Stomach smooth muscle (tissue), 2 donors: ENCODE data around the gene SLC22A23.

Experiments
- H3K27ac ChIP-seq: one replicate; pipeline ENCODE4 v1.7.0; 2013; ENCODE audit warnings: mild to moderate bottlenecking, low read length, inconsistent platforms
- H3K27me3 ChIP-seq, 2 donors: one replicate each; pipeline ENCODE4 v1.7.0; 2013; ENCODE audit warnings: low read length in 2 of 2; ENCODE audit not compliant: insufficient read depth in 2 of 2, control insufficient read depth in 1 of 2
- H3K36me3 ChIP-seq, 2 donors: one replicate each; pipeline ENCODE4 v1.7.0; 2013; ENCODE audit warnings: low read length in 2 of 2; ENCODE audit not compliant: control insufficient read depth in 2 of 2, insufficient read depth in 2 of 2
- H3K4me1 ChIP-seq: one replicate; pipeline ENCODE4 v1.7.0; 2013; ENCODE audit warnings: low read length; ENCODE audit not compliant: control insufficient read depth, insufficient read depth
- H3K4me3 ChIP-seq, 2 donors: one replicate each; pipeline ENCODE4 v1.7.0; 2013; ENCODE audit warnings: low read length in 2 of 2
- H3K9ac ChIP-seq, 2 donors: one replicate each; pipeline ENCODE4 v1.7.0; 2013; ENCODE audit warnings: low read length in 2 of 2, mild to moderate bottlenecking in 1 of 2
- H3K9me3 ChIP-seq, 2 donors: one replicate each; pipeline ENCODE4 v1.7.0; 2013; ENCODE audit warnings: low read length in 2 of 2; ENCODE audit not compliant: control insufficient read depth in 2 of 2
- donor health status: healthy.
- donor health status: Pancreatic carcinoma.

The SLC22A23 gene

GRCh38 chr6:3314176-3314575 lies 142.7 kb downstream of the SLC22A23 start:
- Histone ChIP-seq H3K36me3 (no peaks in the 10 kb centered on the region), H3K27ac (no peak overlapping the region), H3K9ac (no peak overlapping the region), H3K9me3 (no peaks in the 10 kb centered on the region), H3K27me3 (no peaks in the 10 kb centered on the region), H3K4me1 (no peaks in the 10 kb centered on the region), H3K4me3 (no peak overlapping the region)

GRCh38 chr6:3312604-3313231 lies 144.1 kb downstream of the SLC22A23 start:
- Histone ChIP-seq H3K27me3 (no peaks in the 10 kb centered on the region), H3K9ac (no peak overlapping the region), H3K4me1 (no peaks in the 10 kb centered on the region), H3K9me3 (no peaks in the 10 kb centered on the region), H3K4me3 (no peak overlapping the region), H3K36me3 (no peaks in the 10 kb centered on the region), H3K27ac (no peak overlapping the region)

DNA sequence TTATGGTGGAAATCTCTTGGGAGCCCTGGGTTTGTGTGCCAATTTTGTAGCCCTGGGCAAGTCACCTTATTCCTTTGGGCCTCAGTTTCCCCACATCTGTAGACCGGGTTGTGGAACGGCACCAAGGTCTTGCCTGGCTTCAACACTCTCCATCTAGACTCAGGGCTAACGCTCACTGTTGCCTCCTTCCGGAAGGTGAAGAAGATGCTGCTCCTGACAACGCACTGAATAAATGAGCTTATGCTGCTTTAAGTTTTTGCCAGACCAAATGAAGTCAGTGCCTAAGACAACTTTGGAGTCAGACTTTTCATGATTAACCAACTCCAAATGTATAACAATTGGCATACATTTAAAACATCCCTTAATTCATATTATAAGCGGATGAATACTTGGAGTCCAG lies 145.0 kb downstream of the SLC22A23 start:
- Histone ChIP-seq H3K9ac (no peak overlapping the region), H3K4me1 (no peaks in the 10 kb centered on the region), H3K27ac (no peak overlapping the region), H3K36me3 (no peaks in the 10 kb centered on the region), H3K9me3 (no peaks in the 10 kb centered on the region), H3K4me3 (no peak overlapping the region), H3K27me3 (no peaks in the 10 kb centered on the region)

- Histone ChIP-seq H3K27ac (no peak overlapping the region), H3K9me3 (no peaks in the 10 kb centered on the region), H3K27me3 (no peaks in the 10 kb centered on the region), H3K4me3 (no peak overlapping the region), H3K9ac (no peak overlapping the region), H3K4me1 (no peaks in the 10 kb centered on the region), H3K36me3 (no peaks in the 10 kb centered on the region)
Measured at GRCh38 chr6:3310703-3311102, 146.1 kb downstream of the SLC22A23 start.

DNA sequence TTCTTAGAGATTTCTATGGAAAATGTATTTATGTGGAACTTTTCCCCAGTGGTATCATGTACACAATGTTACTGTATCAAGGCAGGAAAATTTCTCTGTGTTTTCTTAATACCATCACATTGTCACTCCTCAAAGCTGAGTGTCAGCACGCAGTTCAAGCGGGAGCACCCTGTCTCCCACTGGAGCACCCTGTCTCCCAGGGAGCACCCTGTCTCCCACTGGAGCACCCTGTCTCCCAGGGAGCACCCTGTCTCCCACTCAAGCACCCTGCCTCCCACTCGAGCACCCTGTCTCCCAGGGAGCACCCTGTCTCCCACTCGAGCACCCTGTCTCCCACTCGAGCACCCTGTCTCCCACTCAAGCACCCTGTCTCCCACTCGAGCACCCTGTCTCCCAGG lies 146.8 kb downstream of the SLC22A23 start:
- no peaks in the 10 kb centered on the region for H3K36me3 ChIP-seq
- no peak overlapping the region for H3K4me3 ChIP-seq
- no peaks in the 10 kb centered on the region for H3K9me3 ChIP-seq
- no peak overlapping the region for H3K27ac ChIP-seq
- H3K4me1 ChIP-seq: no peaks in the 10 kb centered on the region
- H3K9ac ChIP-seq: no peak overlapping the region
- no peaks in the 10 kb centered on the region for H3K27me3 ChIP-seq

GRCh38 chr6:3309391-3310050 lies 147.3 kb downstream of the SLC22A23 start:
- no peak overlapping the region for H3K4me3 ChIP-seq
- H3K9me3 ChIP-seq: no peaks in the 10 kb centered on the region
- no peak overlapping the region for H3K9ac ChIP-seq
- no peaks in the 10 kb centered on the region for H3K36me3 ChIP-seq
- H3K4me1 ChIP-seq: no peaks in the 10 kb centered on the region
- no peak overlapping the region for H3K27ac ChIP-seq
- no peaks in the 10 kb centered on the region for H3K27me3 ChIP-seq

DNA sequence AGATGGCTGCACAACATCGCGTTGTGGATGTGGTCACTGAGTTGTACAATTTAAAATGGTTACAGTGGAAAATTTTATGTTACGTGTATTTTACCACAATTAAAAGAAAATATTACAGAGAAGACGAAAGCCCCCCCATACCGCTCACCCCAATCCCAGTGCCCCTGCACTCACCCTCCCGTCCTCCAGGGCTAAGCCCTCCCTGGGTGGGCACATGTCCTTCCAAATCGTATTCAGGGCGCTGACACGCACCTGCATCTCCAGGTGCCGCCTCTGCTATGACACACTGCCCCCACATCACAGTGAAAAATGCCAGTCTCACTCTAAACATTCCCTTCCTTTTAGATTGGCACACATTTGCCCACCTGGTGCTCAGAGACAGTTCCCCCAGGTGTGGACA lies 148.7 kb downstream of the SLC22A23 start:
- H3K27ac ChIP-seq: no peak overlapping the region
- no peaks in the 10 kb centered on the region for H3K4me1 ChIP-seq
- no peak overlapping the region for H3K9ac ChIP-seq
- no peaks in the 10 kb centered on the region for H3K27me3 ChIP-seq
- H3K4me3 ChIP-seq: no peak overlapping the region
- no peaks in the 10 kb centered on the region for H3K36me3 ChIP-seq
- no peaks in the 10 kb centered on the region for H3K9me3 ChIP-seq

- H3K36me3 ChIP-seq: no peaks in the 10 kb centered on the region
- H3K27me3 ChIP-seq: no peaks in the 10 kb centered on the region
- H3K9me3 ChIP-seq: no peaks in the 10 kb centered on the region
Measured at GRCh38 chr6:3307436-3307835, 149.4 kb downstream of the SLC22A23 start.

DNA sequence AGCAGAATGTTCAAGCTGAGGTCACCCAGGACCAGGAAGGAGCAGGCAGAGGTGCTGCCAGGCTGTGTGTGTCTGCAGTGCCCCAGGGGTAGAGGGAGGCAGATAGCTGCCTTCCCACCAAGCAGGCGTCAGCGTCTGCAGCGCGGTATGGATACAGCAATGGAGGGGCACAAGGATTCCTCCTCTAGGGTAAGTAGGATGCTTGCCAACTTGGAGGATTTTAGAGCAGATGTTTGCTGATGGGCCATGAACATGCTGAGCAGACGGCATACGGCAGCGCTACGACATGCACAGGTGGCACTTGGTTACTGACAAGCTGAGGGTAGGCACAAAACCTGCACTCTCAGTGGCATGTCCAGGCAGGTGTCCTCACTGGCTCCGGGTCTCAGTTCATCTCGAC lies 150.0 kb downstream of the SLC22A23 start:
- no peaks in the 10 kb centered on the region for H3K36me3 ChIP-seq
- H3K27ac ChIP-seq: no peak overlapping the region
- H3K9ac ChIP-seq: no peak overlapping the region
- H3K27me3 ChIP-seq: no peaks in the 10 kb centered on the region
- H3K4me1 ChIP-seq: no peaks in the 10 kb centered on the region
- H3K4me3 ChIP-seq: no peak overlapping the region
- no peaks in the 10 kb centered on the region for H3K9me3 ChIP-seq

More at GRCh38 chr6:3307436-3307835, 149.4 kb downstream of the SLC22A23 start:
- H3K4me1 ChIP-seq: no peaks in the 10 kb centered on the region
- H3K4me3 ChIP-seq: no peak overlapping the region
- no peak overlapping the region for H3K27ac ChIP-seq
- no peak overlapping the region for H3K9ac ChIP-seq

DNA sequence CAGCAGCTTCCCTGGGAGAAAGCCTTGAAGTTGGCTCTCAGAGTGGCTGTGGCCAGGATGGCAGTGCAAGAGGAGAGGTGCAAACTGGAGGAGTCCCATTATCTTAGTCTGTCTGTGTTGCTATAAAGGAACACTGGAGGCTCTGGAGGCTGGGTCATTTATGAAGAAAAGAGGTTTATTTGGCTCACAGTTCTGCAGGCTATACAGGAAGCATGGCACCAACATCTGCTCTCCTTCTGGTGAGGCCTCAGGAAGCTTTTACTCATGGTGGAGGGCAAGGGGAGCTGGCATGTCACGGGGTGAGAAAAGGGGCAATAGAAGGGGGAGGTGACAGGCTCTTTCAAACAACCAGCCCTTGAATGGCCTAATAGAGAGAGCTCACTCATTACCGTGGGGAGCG lies 151.0 kb downstream of the SLC22A23 start:
- Histone ChIP-seq H3K4me3 (no peak overlapping the region), H3K9me3 (no peaks in the 10 kb centered on the region), H3K9ac (no peak overlapping the region), H3K27me3 (no peaks in the 10 kb centered on the region), H3K4me1 (no peaks in the 10 kb centered on the region), H3K27ac (no peak overlapping the region), H3K36me3 (no peaks in the 10 kb centered on the region)

- no peaks in the 10 kb centered on the region for H3K36me3 ChIP-seq
- no peak overlapping the region for H3K4me3 ChIP-seq
- no peaks in the 10 kb centered on the region for H3K27me3 ChIP-seq
- H3K27ac ChIP-seq: no peak overlapping the region
- no peak overlapping the region for H3K9ac ChIP-seq
- no peaks in the 10 kb centered on the region for H3K4me1 ChIP-seq
- H3K9me3 ChIP-seq: no peaks in the 10 kb centered on the region
Measured at GRCh38 chr6:3305216-3305565, 151.7 kb downstream of the SLC22A23 start.
